Adrenal gland (tissue), 12 donors: Measurements from ENCODE around the gene GCGR. TPM values are rescaled to one million over a fixed set of nuclear protein-coding genes. Genes with fewer than 3 reads are reported as not detected.

Experiments used
- DNase-seq, 7 donors: peaks; one replicate each; pipeline ENCODE4 v3.0.0-alpha.2; 2019 to 2020
- H3K27ac ChIP-seq, 5 donors: fragments of 200-600 bp; sonication (generic) in 4 of 5; 1 replicate in 3 of 5; 2 replicates in 2 of 5; pipeline versions ENCODE4 v1.5.1 to v1.8.0; 2016 to 2020; ENCODE audit warnings: mild to moderate bottlenecking in 1 of 5
- H3K27me3 ChIP-seq: fragments of 200-600 bp; 2 replicates; pipeline ENCODE4 v1.8.0; 2021
- H3K36me3 ChIP-seq, 2 donors: fragments of 200-600 bp; replicated peaks in 1 of 2; 1 replicate in 1 of 2; 2 replicates in 1 of 2; pipeline versions ENCODE4 v1.5.1 to v1.8.0; 2018 to 2022
- H3K4me1 ChIP-seq, 2 donors: fragments of 200-600 bp; replicated peaks in 1 of 2; 1 replicate in 1 of 2; 2 replicates in 1 of 2; pipeline versions ENCODE4 v1.5.1 to v1.8.0; 2018 to 2021
- H3K4me3 ChIP-seq, 4 donors: fragments of 200-600 bp; sonication (generic) in 3 of 4; one replicate each; pipeline ENCODE4 v1.5.1; 2016 to 2018
- H3K9me3 ChIP-seq, 3 donors: fragments of 200-600 bp; sonication (generic) in 1 of 3; replicated peaks in 1 of 3; 1 replicate in 2 of 3; 2 replicates in 1 of 3; pipeline versions ENCODE4 v1.5.1 to v1.8.0; 2016 to 2021
- CTCF ChIP-seq, 6 experiments: fragments of 450-650 bp in 4 of 6; fragments of 200-600 bp in 2 of 6; sonication (generic) in 1 of 6; IDR thresholded peaks; 1 replicate in 5 of 6; 2 replicates in 1 of 6; pipeline versions ENCODE4 v1.5.1 to v1.8.0; 2016 to 2021; ENCODE audit warnings: antibody characterized with exemption in 6 of 6, mild to moderate bottlenecking in 2 of 6, moderate library complexity in 1 of 6
- POLR2A ChIP-seq, 2 donors: fragments of 450-650 bp; IDR thresholded peaks; one replicate each; pipeline ENCODE4 v1.6.1; 2017; ENCODE audit warnings: antibody characterized with exemption in 2 of 2, mild to moderate bottlenecking in 2 of 2, moderate library complexity in 1 of 2
- WGBS, 4 donors: extraction: QIAGEN DNeasy Blood & Tissue Kit in 2 of 4; methylation state at CpG; one replicate each; pipeline versions ENCODE4 v1.1.5 to v1.1.7; 2013 to 2017; 5-methylcytosine and 5-hydroxymethylcytosine counted together
- intact Hi-C, 2 donors: fragments of 100-400 bp; cut with DNase I; formaldehyde crosslinking; loops; one replicate each; pipeline versions ENCODE4 v1.14.1 to v1.15.0; 2022 to 2023
- polyA plus RNA-seq, 3 donors: library from polyadenylated mRNA; stranded (reverse); fragments of 200-250 nt in 2 of 3; fragments of 350-450 nt in 1 of 3; fragmentation: Illumina TruSeq in 1 of 3; extraction: RNeasy Lipid Tissue Mini Kit (QIAGEN cat#74804) in 1 of 3; gene quantifications; one replicate each; pipeline ENCODE4 v1.2.3, GENCODE V29; 2013 to 2014
- total RNA-seq, 9 donors: library from RNA; depleted of rRNA in 4 of 9; stranded (reverse); fragments of >200 nt in 4 of 9; fragments of 120-200 nt in 1 of 9; fragmentation: NEBNext Ultra II Directional in 1 of 9; extraction: Animal tissue kit (Norgen Biotek cat#: 25700) in 1 of 9; gene quantifications; one replicate each; pipeline versions ENCODE4 v1.1.0 to v1.2.4, GENCODE V29; 2013 to 2023
- donor health status: healthy with polysubstance abuse.
- donor health status: Bipolar disorder and iron deficiency.
- donor health status: DM: yes; HTN: yes; CAD: no.
- donor health status: DM: no; HTN: no; CAD: no.
- donor health status: DM: no; HTN: no; CAD: no.
- donor health status: DM: yes; HTN: yes; CAD: no.

Gene GCGR
- total and polyA plus RNA-seq, 12 donors: 0.11 to 48.7 (median 2.1) TPM; not detected in 3

DNA sequence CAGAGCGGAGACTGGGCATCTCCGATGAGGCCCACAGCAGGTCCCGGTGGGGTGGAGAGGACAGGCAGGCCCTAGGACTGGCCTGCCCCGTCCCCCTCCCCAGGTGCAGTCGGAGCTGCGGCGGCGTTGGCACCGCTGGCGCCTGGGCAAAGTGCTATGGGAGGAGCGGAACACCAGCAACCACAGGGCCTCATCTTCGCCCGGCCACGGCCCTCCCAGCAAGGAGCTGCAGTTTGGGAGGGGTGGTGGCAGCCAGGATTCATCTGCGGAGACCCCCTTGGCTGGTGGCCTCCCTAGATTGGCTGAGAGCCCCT is 9.4 kb downstream of the GCGR start:
- H3K27ac ChIP-seq: no peak overlapping the region
- TF ChIP-seq POLR2A (IDR thresholded peaks at IDR 0.05): no peak
- no peak for TF ChIP-seq CTCF (IDR thresholded peaks at IDR 0.05)
- 82 to 91% (median 89%) methylated on average over 14 to 15 of the region's 15 CpGs; no CpG with 5 or more reads in 1 of the 4 donors for whole genome bisulfite sequencing, 4 donors
- H3K36me3 ChIP-seq: no peaks in the 10 kb centered on the region
- H3K4me1 ChIP-seq: no peaks in the 10 kb centered on the region
- no peak for DNase-seq
- H3K9me3 ChIP-seq: no peaks in the 10 kb centered on the region
- intact Hi-C loops: no loop called here
- H3K4me3 ChIP-seq: no peak overlapping the region
- peaks cover 7% of the 10 kb centered on the region for H3K27me3 ChIP-seq

DNA sequence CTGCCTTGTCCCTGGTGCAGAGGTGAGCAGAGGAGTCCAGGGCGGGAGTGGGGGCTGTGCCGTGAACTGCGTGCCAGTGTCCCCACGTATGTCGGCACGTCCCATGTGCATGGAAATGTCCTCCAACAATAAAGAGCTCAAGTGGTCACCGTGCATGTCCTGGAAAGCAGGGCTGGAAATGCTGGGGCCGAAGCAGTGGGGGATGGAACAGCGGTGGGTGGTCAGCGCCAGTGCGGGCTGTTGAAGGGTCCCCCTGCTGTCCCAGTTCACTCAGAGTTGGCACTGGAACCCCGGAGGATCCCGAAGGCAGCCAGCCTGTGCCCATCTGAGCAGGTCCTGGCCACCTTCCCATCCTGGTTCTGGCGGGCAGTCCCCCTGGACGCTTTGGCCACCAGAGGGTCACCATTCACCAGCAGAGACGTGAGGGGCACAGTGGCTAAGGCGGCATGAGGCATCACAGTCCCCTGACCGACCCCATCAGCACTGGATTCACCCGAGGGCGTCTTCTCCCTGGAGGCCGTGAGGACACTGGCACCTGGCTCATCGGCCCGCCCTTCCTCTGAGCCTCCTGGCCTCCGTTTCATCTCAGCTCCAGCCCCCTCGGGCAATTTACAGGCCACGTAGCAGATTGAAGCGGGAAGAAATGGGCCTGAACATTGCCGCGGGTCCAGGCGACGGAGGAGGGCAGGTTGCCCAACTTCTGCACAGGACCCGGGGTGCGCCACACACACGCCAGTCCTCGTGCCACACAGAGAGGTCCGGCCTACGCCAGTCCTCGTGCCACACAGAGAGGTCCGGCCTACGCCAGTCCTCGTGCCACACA is 10.1 kb downstream of the GCGR start:
- Histone ChIP-seq H3K9me3 (no peaks in the 10 kb centered on the region), H3K4me3 (no peak overlapping the region), H3K4me1 (no peaks in the 10 kb centered on the region), H3K36me3 (no peaks in the 10 kb centered on the region), H3K27me3 (peaks cover 7% of the 10 kb centered on the region), H3K27ac (no peak overlapping the region)
- DNase-seq: no peak
- intact Hi-C loops: no loop called here
- TF ChIP-seq POLR2A (IDR thresholded peaks at IDR 0.05): no peak
- no peak for TF ChIP-seq CTCF (IDR thresholded peaks at IDR 0.05)
- WGBS, 4 donors: 88 to 91% (median 90%) methylated on average over 15 to 41 of the region's 41 CpGs

DNA sequence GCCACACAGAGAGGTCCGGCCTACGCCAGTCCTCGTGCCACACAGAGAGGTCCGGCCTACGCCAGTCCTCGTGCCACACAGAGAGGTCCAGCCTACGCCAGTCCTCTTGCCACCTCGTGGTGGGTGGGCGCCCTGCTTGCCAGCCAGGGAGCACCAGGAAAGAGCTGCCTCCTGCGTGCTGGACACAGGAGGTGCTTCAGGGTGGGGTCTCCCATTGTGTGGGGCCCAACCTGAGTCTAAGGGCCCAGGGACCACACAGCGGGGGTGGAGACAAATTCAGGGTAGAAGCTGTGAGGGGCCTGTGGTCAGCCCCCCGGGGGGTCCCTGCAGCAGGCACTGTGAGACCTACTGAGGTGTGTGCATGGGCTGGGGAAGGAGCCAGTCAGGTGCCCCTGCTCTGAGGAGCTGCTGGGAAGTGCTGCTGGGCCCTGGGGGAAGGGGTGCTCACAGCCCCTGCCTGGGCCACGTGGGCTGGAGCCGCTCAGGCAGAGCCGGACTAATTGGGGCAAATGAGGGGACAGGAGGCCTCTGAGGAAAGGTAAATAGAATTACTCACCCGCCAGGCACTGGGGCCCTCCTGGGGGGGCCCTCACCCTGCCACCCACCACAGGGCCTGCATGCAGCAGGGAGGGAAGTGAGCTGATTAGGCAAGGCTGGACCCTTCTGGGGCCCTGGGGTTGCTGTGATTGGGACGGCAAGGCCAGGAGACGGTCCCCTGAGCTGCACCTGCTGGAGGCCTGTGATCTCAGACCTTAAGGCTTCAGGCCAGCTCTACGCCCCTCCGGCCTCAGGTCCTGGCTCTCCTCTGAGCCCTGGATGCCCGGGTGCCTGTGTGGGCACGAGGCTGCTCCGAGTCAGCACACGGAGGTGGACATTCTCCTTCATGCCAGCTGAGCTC is 11.0 kb downstream of the GCGR start:
- H3K36me3 ChIP-seq: no peaks in the 10 kb centered on the region
- no peak overlapping the region for H3K27ac ChIP-seq
- H3K27me3 ChIP-seq: peaks cover 7% of the 10 kb centered on the region
- H3K4me1 ChIP-seq: no peaks in the 10 kb centered on the region
- no peaks in the 10 kb centered on the region for H3K9me3 ChIP-seq
- H3K4me3 ChIP-seq: no peak overlapping the region
- 54 to 75% (median 72%) methylated on average over 8 to 23 of the region's 24 CpGs for WGBS, 4 donors
- intact Hi-C loops: no loop called here
- TF ChIP-seq POLR2A (IDR thresholded peaks at IDR 0.05): no peak
- TF ChIP-seq CTCF (IDR thresholded peaks at IDR 0.05): no peak
- DNase-seq: peak in 1 of 7 donors; percentile 73

DNA sequence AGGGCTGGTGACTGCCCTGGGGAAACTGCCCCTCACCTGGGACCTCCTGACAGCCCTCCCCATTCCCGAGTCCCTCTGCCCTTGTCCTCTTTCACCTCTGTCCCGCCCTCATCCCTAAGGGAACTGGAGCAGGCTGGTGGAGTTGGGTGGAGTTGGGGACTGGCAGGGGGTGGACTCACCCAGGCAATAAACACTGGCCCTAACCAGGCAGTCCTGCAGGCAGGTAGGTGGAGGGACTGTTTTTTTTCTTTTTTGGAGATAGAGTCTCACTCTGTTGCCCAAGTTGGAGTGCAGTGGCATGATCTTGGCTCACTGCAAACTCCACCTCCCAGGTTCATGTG is 11.7 kb downstream of the GCGR start:
- WGBS, 4 donors: 63 to 88% (median 72%) methylated on average over 2 of the region's 2 CpGs
- H3K4me1 ChIP-seq: no peaks in the 10 kb centered on the region
- TF ChIP-seq POLR2A (IDR thresholded peaks at IDR 0.05): no peak
- no peak for TF ChIP-seq CTCF (IDR thresholded peaks at IDR 0.05)
- peaks cover 7% of the 10 kb centered on the region for H3K27me3 ChIP-seq
- H3K4me3 ChIP-seq: no peak overlapping the region
- intact Hi-C loops: no loop called here
- no peak overlapping the region for H3K27ac ChIP-seq
- no peaks in the 10 kb centered on the region for H3K36me3 ChIP-seq
- DNase-seq: no peak
- H3K9me3 ChIP-seq: no peaks in the 10 kb centered on the region
